ENCODE data around the gene SREK1IP1. TPM values are rescaled to one million over a fixed set of nuclear protein-coding genes. Genes with fewer than 3 reads are reported as not detected.

SREK1IP1 gene
- total RNA-seq, 2 donors from 2014 or later, result 12.2 to 21.4 TPM

GRCh38 chr5:64749385-64749784 lies 19.1 kb downstream of the SREK1IP1 start:
- Histone ChIP-seq H3K4me3 (no peak overlapping the region), H3K4me1 (no peaks in the 10 kb centered on the region), H3K36me3 (no peaks in the 10 kb centered on the region), H3K9ac (ENCODE audit: low read depth in 2 of 2, low read length in 2 of 2) (no peak overlapping the region), H3K9me3 (no peaks in the 10 kb centered on the region), H3K27ac (no peak overlapping the region), H3K27me3 (no peaks in the 10 kb centered on the region)
- TF ChIP-seq CTCF (IDR thresholded peaks at IDR 0.05), result no peak
- intact Hi-C loops (cut with DNase I), result no loop called here
- no peak for DNase-seq

- H3K4me3 ChIP-seq, result no peak overlapping the region
- no peak for TF ChIP-seq CTCF (IDR thresholded peaks at IDR 0.05)
- intact Hi-C loops (cut with DNase I), result no loop called here
- no peak overlapping the region for H3K9ac ChIP-seq (ENCODE audit: low read depth in 2 of 2, low read length in 2 of 2)
- no peaks in the 10 kb centered on the region for H3K4me1 ChIP-seq
- no peak overlapping the region for H3K27ac ChIP-seq
- H3K27me3 ChIP-seq, result no peaks in the 10 kb centered on the region
- DNase-seq, result no peak
- no peaks in the 10 kb centered on the region for H3K36me3 ChIP-seq
- H3K9me3 ChIP-seq, result no peaks in the 10 kb centered on the region
Measured at GRCh38 chr5:64746446-64746845, 22.0 kb downstream of the SREK1IP1 start.

- H3K4me1 ChIP-seq, result no peaks in the 10 kb centered on the region
- TF ChIP-seq CTCF (IDR thresholded peaks at IDR 0.05), result no peak
- no peaks in the 10 kb centered on the region for H3K36me3 ChIP-seq
Measured at GRCh38 chr5:64744914-64745313, 23.6 kb downstream of the SREK1IP1 start.

GRCh38 chr5:64742821-64743220 lies 25.7 kb downstream of the SREK1IP1 start:
- H3K4me3 ChIP-seq, result no peak overlapping the region
- no peaks in the 10 kb centered on the region for H3K36me3 ChIP-seq
- H3K4me1 ChIP-seq, result no peaks in the 10 kb centered on the region
- H3K27me3 ChIP-seq, result no peaks in the 10 kb centered on the region
- intact Hi-C loops (cut with DNase I), result no loop called here
- no peak overlapping the region for H3K27ac ChIP-seq
- TF ChIP-seq CTCF (IDR thresholded peaks at IDR 0.05), result no peak
- H3K9ac ChIP-seq (ENCODE audit: low read depth in 2 of 2, low read length in 2 of 2), result no peak overlapping the region
- DNase-seq, result no peak
- no peaks in the 10 kb centered on the region for H3K9me3 ChIP-seq

More at GRCh38 chr5:64744914-64745313, 23.6 kb downstream of the SREK1IP1 start:
- H3K27ac ChIP-seq, result no peak overlapping the region
- DNase-seq, result no peak
- intact Hi-C loops (cut with DNase I), result no loop called here
- H3K9me3 ChIP-seq, result no peaks in the 10 kb centered on the region
- H3K4me3 ChIP-seq, result no peak overlapping the region
- H3K9ac ChIP-seq (ENCODE audit: low read depth in 2 of 2, low read length in 2 of 2), result no peak overlapping the region
- no peaks in the 10 kb centered on the region for H3K27me3 ChIP-seq

- no peak for DNase-seq
- Histone ChIP-seq H3K36me3 (no peaks in the 10 kb centered on the region), H3K4me3 (no peak overlapping the region), H3K27me3 (no peaks in the 10 kb centered on the region), H3K27ac (no peak overlapping the region), H3K9me3 (no peaks in the 10 kb centered on the region), H3K9ac (ENCODE audit: low read depth in 2 of 2, low read length in 2 of 2) (no peak overlapping the region), H3K4me1 (no peaks in the 10 kb centered on the region)
- no peak for TF ChIP-seq CTCF (IDR thresholded peaks at IDR 0.05)
- intact Hi-C loops (cut with DNase I), result no loop called here
Measured at GRCh38 chr5:64742411-64742810, 26.1 kb downstream of the SREK1IP1 start.

- intact Hi-C loops (cut with DNase I), result no loop called here
- H3K27ac ChIP-seq, result no peak overlapping the region
- H3K27me3 ChIP-seq, result no peaks in the 10 kb centered on the region
- no peak for DNase-seq
- H3K4me3 ChIP-seq, result no peak overlapping the region
- H3K9ac ChIP-seq (ENCODE audit: low read depth in 2 of 2, low read length in 2 of 2), result no peak overlapping the region
- H3K36me3 ChIP-seq, result no peaks in the 10 kb centered on the region
- H3K4me1 ChIP-seq, result no peaks in the 10 kb centered on the region
- no peak for TF ChIP-seq CTCF (IDR thresholded peaks at IDR 0.05)
- H3K9me3 ChIP-seq, result no peaks in the 10 kb centered on the region
Measured at GRCh38 chr5:64727150-64727549, 41.3 kb downstream of the SREK1IP1 start.
